B cell (primary cell): ENCODE results near the gene CYYR1. TPM values are rescaled to one million over a fixed set of nuclear protein-coding genes. Genes with fewer than 3 reads are reported as not detected.

Source experiments
- ATAC-seq: fragments of 200-7000 bp; cut with Tn5 transposase; one replicate; pipeline ENCODE4 v1.10.0; 2021; ENCODE audit warnings: low read depth, mild to moderate bottlenecking, moderate number of reproducible peaks, moderate library complexity
- CTCF ChIA-PET: fragments of 350-600 bp; sonication (Branson Sonifier 250); formaldehyde crosslinking; loops from one replicate; lab custom pipeline; 2021; ENCODE audit warnings: antibody characterized with exemption, inconsistent platforms; lab: Charles Lee
- POLR2A ChIA-PET: fragments of 350-600 bp; sonication (Branson Sonifier 250); formaldehyde crosslinking; loops from one replicate; lab custom pipeline; 2021; ENCODE audit warnings: antibody characterized with exemption; lab: Charles Lee
- DNase-seq: peaks from one replicate; pipeline ENCODE4 v3.0.0; 2013
- H2AFZ ChIP-seq: 2 replicates; pipeline ENCODE4 v1.6.1; 2012; ENCODE audit warnings: mild to moderate bottlenecking, low read depth, low read length; ENCODE audit not compliant: insufficient read depth, poor library complexity, severe bottlenecking
- H3K27ac ChIP-seq, 2 donors: 1 replicate in 1 of 2; 2 replicates in 1 of 2; pipeline ENCODE4 v1.5.1; 2012 to 2013; ENCODE audit warnings: low read length in 2 of 2, mild to moderate bottlenecking in 2 of 2, moderate library complexity in 1 of 2
- H3K27me3 ChIP-seq, 4 experiments: fragments of 200-600 bp in 1 of 4; sonication (generic) in 1 of 4; replicated peaks in 1 of 4; 1 replicate in 2 of 4; 2 replicates in 2 of 4; pipeline versions ENCODE4 v1.6.1 to v1.7.0; 2013 to 2016; ENCODE audit warnings: low read length in 3 of 4, mild to moderate bottlenecking in 2 of 4, mixed read lengths in 1 of 4, moderate library complexity in 1 of 4; ENCODE audit not compliant: insufficient read depth in 4 of 4, control insufficient read depth in 3 of 4; ENCODE audit errors: control extremely low read depth in 1 of 4
- H3K36me3 ChIP-seq, 2 experiments: replicated peaks in 1 of 2; 1 replicate in 1 of 2; 2 replicates in 1 of 2; pipeline versions ENCODE4 v1.6.1 to v1.7.1; 2013; ENCODE audit warnings: low read length in 1 of 2; ENCODE audit not compliant: insufficient read depth in 2 of 2, control insufficient read depth in 1 of 2; ENCODE audit errors: control extremely low read depth in 1 of 2, extremely low read depth in 1 of 2
- H3K4me1 ChIP-seq, 2 donors: fragments of 200-600 bp in 1 of 2; sonication (generic) in 1 of 2; 1 replicate in 1 of 2; 2 replicates in 1 of 2; pipeline versions ENCODE4 v1.5.1 to v1.6.1; 2013 to 2017; ENCODE audit warnings: low read length in 2 of 2; ENCODE audit not compliant: control insufficient read depth in 2 of 2, insufficient read depth in 2 of 2
- H3K4me2 ChIP-seq: replicated peaks from 2 replicates; pipeline ENCODE3; 2012; ENCODE audit warnings: mild to moderate bottlenecking, low read depth, low read length; ENCODE audit not compliant: poor library complexity, severe bottlenecking
- H3K4me3 ChIP-seq, 5 experiments: fragments of 200-600 bp in 1 of 5; sonication (generic) in 1 of 5; 1 replicate in 3 of 5; 2 replicates in 2 of 5; pipeline versions ENCODE4 v1.5.1 to v1.7.0; 2011 to 2016; ENCODE audit warnings: low read length in 4 of 5, mild to moderate bottlenecking in 4 of 5, low read depth in 2 of 5, control low read depth in 1 of 5, moderate library complexity in 1 of 5; ENCODE audit not compliant: insufficient read depth in 1 of 5; ENCODE audit errors: control extremely low read depth in 1 of 5, extremely low read depth in 1 of 5
- H3K79me2 ChIP-seq: fragments of 200-600 bp; sonication (generic); one replicate; pipeline ENCODE4 v1.6.0; 2016; ENCODE audit warnings: low read length; ENCODE audit not compliant: control insufficient read depth, insufficient read depth
- H3K9ac ChIP-seq: fragments of 200-600 bp; sonication (generic); 2 replicates; pipeline ENCODE4 v1.6.1; 2017; ENCODE audit warnings: mild to moderate bottlenecking, low read length, moderate library complexity
- H3K9me3 ChIP-seq, 3 donors: one replicate each; pipeline versions ENCODE4 v1.6.1 to v1.7.1; 2013; ENCODE audit warnings: low read length in 2 of 3; ENCODE audit not compliant: control insufficient read depth in 2 of 3, insufficient read depth in 1 of 3; ENCODE audit errors: control extremely low read depth in 1 of 3
- H4K20me1 ChIP-seq: 2 replicates; pipeline ENCODE4 v1.6.0; 2012; ENCODE audit warnings: mild to moderate bottlenecking, low read length; ENCODE audit not compliant: insufficient read depth, control insufficient read depth, poor library complexity, severe bottlenecking
- H3K27ac Mint-ChIP-seq: one replicate; pipeline ENCODE4 v1.8.0; 2021; ENCODE audit warnings: mixed read lengths
- H3K27me3 Mint-ChIP-seq: one replicate; pipeline ENCODE4 v1.8.0; 2021; ENCODE audit warnings: mixed read lengths
- H3K4me1 Mint-ChIP-seq: one replicate; pipeline ENCODE4 v1.8.0; 2021; ENCODE audit warnings: mixed read lengths
- H3K4me3 Mint-ChIP-seq: one replicate; pipeline ENCODE4 v1.8.0; 2021; ENCODE audit warnings: mixed read lengths
- H3K9me3 Mint-ChIP-seq: one replicate; pipeline ENCODE4 v1.8.0; 2022; ENCODE audit warnings: mixed read lengths; ENCODE audit not compliant: insufficient read depth
- CTCF ChIP-seq: fragments of 200-600 bp; IDR thresholded peaks from one replicate; pipeline ENCODE4 v1.8.0; 2022; ENCODE audit warnings: antibody characterized with exemption, mild to moderate bottlenecking
- EZH2 ChIP-seq: IDR thresholded peaks from 2 replicates; pipeline ENCODE4 v1.6.1; 2012; ENCODE audit warnings: borderline replicate concordance, low read depth, mild to moderate bottlenecking, moderate library complexity, low read length; ENCODE audit not compliant: insufficient read depth, poor library complexity, severe bottlenecking
- WGBS: methylation state at CpG from one replicate; pipeline ENCODE4 v1.1.5; 2013; ENCODE audit warnings: missing lambda C conversion rate; ENCODE audit not compliant: insufficient coverage; 5-methylcytosine and 5-hydroxymethylcytosine counted together
- intact Hi-C: fragments of 100-400 bp; cut with micrococcal nuclease; formaldehyde crosslinking; loops from one replicate; pipeline ENCODE4 v1.10.0; 2022
- polyA plus RNA-seq: library from polyadenylated mRNA; depleted of rRNA; stranded (reverse); fragments of >200 nt; gene quantifications from 2 replicates; pipeline ENCODE4 v1.2.3, GENCODE V29; 2012
- total RNA-seq, 2 donors: library from RNA; stranded (reverse); fragments of 120-200 nt in 1 of 2; gene quantifications; 1 replicate in 1 of 2; 2 replicates in 1 of 2; pipeline versions ENCODE4 v1.2.3 to v1.2.4, GENCODE V29; 2013 to 2022

The CYYR1 gene
- total and polyA plus RNA-seq, 2 donors (not counting 1 experiment from before 2014, with no cell fraction given): not detected

GRCh38 chr21:26505211-26505610 lies 67.9 kb downstream of the CYYR1 start:
- H3K4me1 Mint-ChIP-seq: no peaks in the 10 kb centered on the region
- Histone ChIP-seq H4K20me1 (no peaks in the 10 kb centered on the region), H3K36me3 (no peaks in the 10 kb centered on the region), H3K79me2 (no peaks in the 10 kb centered on the region), H3K4me2 (no peak overlapping the region), H3K4me3 (no peak overlapping the region), H2AFZ (no peak overlapping the region), H3K4me1 (no peaks in the 10 kb centered on the region), H3K27ac (no peak overlapping the region), H3K27me3 (no peaks in the 10 kb centered on the region), H3K9ac (no peak overlapping the region), H3K9me3 (no peaks in the 10 kb centered on the region)
- no peaks in the 10 kb centered on the region for H3K9me3 Mint-ChIP-seq
- DNase-seq (no peak), ATAC-seq (no peak)
- H3K27me3 Mint-ChIP-seq: no peaks in the 10 kb centered on the region
- ChIA-PET POLR2A (no interaction called here), CTCF (no interaction called here)
- intact Hi-C loops: no loop called here
- no peak for TF ChIP-seq EZH2
- TF ChIP-seq CTCF: no peak
- no peak overlapping the region for H3K27ac Mint-ChIP-seq
- WGBS: no CpG with 5 or more reads among the region's 1 CpG
- no peak overlapping the region for H3K4me3 Mint-ChIP-seq

- H3K9ac ChIP-seq: no peak overlapping the region
- no peaks in the 10 kb centered on the region for H3K79me2 ChIP-seq
- no peaks in the 10 kb centered on the region for H4K20me1 ChIP-seq
- H3K36me3 ChIP-seq: no peaks in the 10 kb centered on the region
- no peaks in the 10 kb centered on the region for H3K9me3 ChIP-seq
- no peak overlapping the region for H3K4me2 ChIP-seq
- no peak overlapping the region for H2AFZ ChIP-seq
- ChIA-PET CTCF (no interaction called here), POLR2A (no interaction called here)
- Mint-ChIP-seq H3K27ac (no peak overlapping the region), H3K4me1 (no peaks in the 10 kb centered on the region), H3K27me3 (no peaks in the 10 kb centered on the region), H3K4me3 (no peak overlapping the region), H3K9me3 (no peaks in the 10 kb centered on the region)
- no peak overlapping the region for H3K4me3 ChIP-seq
- WGBS: no CpG with 5 or more reads among the region's 2 CpGs
- TF ChIP-seq EZH2: no peak
- H3K4me1 ChIP-seq: no peaks in the 10 kb centered on the region
- DNase-seq (no peak), ATAC-seq (no peak)
- H3K27ac ChIP-seq: no peak overlapping the region
- intact Hi-C loops: no loop called here
- no peaks in the 10 kb centered on the region for H3K27me3 ChIP-seq
These were observed 69.7 kb downstream of the CYYR1 start for GRCh38 chr21:26503414-26503813.
